HG03439 (cell line): Measurements from ENCODE around the gene CST4.
"Not testable (repeated sequence)": the region's sequence is repeated elsewhere in the genome, so short reads cannot be mapped to it uniquely, and the experiment has no call there.

Experiments
- ATAC-seq: cut with Tn5 transposase; IDR thresholded peaks from one replicate; pipeline ENCODE4 v1.9.1; 2021; ENCODE audit warnings: mild to moderate bottlenecking, moderate library complexity; ENCODE audit not compliant: unreplicated experiment

Gene CST4

DNA sequence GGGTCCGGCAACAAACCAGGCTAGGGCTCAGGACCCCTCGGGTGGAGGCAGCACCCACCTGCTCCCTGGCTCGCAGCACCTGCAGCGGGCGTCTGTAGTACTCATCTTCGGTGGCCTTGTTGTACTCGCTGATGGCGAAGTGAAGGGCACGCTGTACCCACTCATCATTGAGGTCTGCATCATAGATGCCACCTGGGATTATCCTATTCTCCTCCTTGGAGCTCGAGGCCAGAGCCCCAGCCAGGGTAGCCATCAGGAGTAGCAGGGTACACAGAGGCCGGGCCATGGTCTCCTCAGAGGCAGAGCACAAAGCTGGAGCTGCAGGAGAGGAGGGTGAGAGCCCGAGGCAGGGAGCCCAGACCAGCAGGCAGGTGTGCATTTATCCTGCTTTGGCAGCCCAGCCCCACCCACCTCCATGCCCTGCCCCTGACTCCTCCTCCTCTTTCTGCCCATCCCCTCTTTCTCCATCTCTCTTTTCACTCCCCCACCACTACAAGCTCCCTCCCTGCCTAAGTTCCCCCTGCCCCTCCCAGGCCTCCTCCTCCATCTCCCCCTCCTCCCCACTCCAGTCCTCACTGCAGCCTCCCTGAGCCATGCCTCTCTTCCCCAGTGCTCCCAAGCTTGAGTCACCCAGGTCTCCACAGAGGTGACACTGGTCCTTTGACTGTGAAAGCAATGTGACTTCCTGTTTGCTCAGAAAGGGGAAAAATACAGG is at the start of gene CST4:
CST4 (minus strand) TSS at position 355 of the 715 bp plus-strand sequence; CDS start at position 286, 69 bp downstream.
- not testable (repeated sequence) for ATAC-seq

GRCh38 chr20:23735391-23735790 is 46.6 kb upstream of the CST4 start:
- not testable (repeated sequence) for ATAC-seq

DNA sequence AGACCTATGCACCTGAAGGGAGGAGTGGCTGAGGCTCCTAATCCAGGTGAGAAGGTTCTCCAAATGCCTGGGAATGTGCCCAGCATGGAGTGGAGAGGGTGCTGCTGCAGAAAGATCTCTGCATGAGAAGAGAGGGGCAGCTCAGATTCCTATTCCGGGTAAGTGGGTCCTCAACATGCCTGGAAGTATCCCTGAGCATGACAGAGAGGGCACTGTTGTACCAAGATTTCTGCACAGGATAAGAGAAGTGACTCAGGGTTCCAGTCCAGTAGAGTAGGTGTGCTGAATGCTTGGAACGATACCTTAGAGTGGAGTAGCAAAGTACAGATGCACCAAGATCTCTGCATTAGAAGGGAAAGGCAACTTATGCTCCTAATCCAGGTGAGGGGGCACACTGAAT is 46.1 kb upstream of the CST4 start:
- not testable (repeated sequence) for ATAC-seq

DNA sequence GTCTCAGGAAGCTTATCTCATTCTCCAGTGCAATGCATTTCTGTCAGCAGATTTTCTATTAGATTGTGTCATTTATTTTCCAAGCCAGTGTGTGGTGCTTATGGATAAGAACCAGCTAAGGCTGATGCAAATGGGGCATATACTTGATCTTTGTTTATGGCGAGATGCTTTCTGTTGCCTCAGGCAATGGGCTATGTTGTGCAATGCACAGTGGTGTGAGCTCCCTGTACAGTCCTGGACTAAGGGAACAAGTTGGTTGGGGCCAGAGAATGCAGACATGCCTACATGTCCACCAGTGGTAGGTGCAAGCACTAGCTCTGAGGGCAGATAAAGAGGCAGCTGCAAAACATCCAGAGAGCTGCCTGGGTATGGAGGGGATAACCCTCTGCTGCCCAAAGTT is 45.6 kb upstream of the CST4 start:
- ATAC-seq, result not testable (repeated sequence)

- ATAC-seq, result no peak
Observed at GRCh38 chr20:23727016-23727415, 38.2 kb upstream of the CST4 start.

DNA sequence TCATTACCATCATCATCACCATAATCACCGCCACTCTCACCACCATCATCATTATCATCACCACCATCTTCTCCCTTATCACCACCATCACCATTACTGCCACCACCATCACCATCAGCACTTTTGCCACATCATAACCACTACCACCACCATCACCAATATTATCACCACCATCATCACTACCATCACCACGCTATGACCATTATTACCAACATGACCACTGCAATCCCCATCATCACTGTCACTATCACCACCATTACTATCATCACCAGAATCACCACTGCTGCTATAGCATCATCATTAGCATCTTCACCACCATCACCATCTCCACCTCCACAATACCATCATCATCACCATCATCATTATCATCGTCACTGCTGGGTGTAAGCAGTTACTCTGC is 36.3 kb upstream of the CST4 start:
- no peak for ATAC-seq

DNA sequence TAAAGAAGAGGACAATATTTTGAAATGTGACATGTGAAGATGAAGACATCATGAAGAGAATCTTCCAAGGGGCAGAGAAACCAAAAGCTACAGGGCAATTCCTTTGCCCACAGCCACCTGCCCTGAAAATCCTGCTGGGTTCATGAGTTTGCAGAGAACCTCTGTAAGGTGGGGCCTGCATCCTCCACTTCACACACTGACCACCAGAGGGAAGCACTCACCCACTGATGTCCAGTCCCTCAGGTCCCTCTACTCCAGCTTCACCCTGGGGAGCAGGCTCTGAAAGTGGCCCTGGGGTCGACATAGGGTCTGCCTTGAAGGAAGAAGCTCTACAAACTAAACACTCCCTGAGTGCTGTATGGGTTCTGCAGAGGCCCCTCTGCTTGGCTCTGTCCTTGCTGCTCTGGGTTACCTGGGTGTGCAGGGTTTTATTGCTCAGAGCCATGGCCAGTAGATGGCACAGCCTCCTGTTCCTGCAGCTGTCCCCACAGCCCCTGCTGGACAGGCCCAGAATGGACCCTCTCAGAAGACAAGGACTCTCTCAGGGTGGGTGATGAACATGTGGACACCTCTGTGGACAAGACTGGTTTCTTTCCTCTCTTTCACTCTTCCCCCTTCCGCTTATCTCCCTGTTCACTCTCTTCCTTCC is 34.9 kb upstream of the CST4 start:
- not testable (repeated sequence) for ATAC-seq

DNA sequence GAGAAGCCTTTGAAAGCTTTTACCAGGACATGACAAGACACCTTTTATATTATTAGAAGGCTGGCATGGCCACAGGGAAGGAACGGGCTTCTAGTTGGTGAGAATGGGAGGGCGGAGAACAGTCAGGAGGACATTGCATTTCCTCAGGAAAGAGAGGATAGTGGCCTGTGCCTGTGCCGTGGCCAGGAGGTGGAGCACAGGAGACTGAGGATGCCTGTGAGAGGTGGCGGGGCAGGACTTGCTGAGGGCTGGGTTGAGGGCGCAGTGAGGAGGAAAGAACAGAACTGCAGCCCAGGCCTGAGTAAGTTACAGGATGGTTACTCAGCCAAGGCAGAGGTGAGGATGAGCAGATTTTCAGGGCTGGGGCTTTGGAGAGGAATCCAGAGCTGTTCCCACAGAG is 34.0 kb upstream of the CST4 start:
- ATAC-seq, result not testable (repeated sequence)

- ATAC-seq, result no peak
Observed at GRCh38 chr20:23721962-23722361, 33.1 kb upstream of the CST4 start.

DNA sequence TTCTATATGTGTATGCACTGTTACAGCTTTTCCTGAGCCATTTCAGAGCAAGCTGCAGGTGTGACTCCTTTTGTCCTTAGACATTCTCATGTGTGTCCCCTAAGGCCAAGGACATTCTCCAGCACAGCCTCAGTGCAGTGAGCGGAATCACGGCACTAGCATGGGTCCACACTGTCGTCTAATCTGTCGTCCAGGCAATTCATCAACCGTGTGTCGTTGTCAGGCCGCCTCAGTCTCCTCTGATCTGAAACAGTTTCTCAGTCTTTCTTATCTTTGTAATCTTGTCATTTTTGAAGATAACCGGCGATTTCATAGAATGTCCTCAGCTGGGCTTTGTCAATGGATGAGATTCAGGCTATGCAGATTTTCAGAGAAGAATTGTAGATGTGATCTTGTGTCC is 30.5 kb upstream of the CST4 start:
- ATAC-seq, result not testable (repeated sequence)

DNA sequence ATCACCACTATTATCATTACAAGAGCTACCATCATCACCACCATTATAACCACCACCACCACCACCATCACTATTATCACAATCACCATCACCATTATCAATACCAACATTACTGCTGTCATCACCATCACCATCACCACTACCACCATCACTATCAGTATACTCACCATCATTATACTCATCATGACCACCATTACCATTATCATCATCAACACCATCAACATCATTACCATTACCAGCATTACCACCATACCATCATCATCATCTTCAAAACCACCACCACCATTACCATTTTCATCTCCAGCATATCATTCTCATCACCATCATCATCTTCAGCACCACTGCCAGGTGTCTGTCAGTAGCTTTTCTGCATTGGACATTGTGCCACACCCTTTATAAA is 22.9 kb upstream of the CST4 start:
- not testable (repeated sequence) for ATAC-seq

GRCh38 chr20:23710771-23711170 is 21.9 kb upstream of the CST4 start:
- ATAC-seq, result no peak

GRCh38 chr20:23705895-23706294 is 17.1 kb upstream of the CST4 start:
- no peak for ATAC-seq

- no peak for ATAC-seq
Observed at GRCh38 chr20:23702021-23702420, 13.2 kb upstream of the CST4 start.

- ATAC-seq, result no peak
Observed at GRCh38 chr20:23700931-23701330, 12.1 kb upstream of the CST4 start.

DNA sequence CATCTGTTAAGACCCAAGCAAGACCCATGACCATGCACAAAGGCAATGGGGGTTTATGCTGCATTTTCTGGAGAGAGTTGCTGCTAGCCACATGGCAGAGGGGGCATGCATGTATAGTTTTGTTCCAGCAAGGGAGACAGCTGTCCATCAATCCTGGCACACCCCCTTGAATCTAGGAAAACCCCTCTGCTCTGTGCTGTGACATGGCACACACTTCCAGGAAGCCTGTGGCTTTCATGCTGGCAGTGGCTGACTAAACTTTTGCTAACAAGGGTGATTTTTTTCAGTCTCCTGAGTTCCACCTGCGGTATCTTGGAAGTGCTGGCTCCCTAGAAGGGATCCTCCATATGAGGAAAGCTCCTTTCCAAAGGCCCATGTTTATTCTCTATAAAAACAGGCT is 9.1 kb upstream of the CST4 start:
- ATAC-seq, result no peak

DNA sequence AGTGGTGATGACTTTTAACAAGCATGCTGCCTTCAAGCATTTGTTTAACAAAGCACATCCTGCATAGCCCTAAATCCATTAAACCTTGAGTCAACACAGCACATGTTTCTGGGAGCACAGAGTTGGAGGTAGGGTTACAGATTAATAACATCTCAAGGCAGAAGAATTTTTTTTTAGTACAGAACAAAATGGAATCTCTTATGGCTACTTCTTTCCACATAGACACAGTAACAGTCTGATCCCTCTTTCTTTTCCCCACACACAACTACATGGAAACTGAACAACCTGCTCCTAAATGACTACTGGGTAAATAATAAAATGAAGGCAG is 6.2 kb upstream of the CST4 start:
- ATAC-seq, result not testable (repeated sequence)

- ATAC-seq, result not testable (repeated sequence)
Observed at GRCh38 chr20:23694178-23695067, 5.6 kb upstream of the CST4 start.

DNA sequence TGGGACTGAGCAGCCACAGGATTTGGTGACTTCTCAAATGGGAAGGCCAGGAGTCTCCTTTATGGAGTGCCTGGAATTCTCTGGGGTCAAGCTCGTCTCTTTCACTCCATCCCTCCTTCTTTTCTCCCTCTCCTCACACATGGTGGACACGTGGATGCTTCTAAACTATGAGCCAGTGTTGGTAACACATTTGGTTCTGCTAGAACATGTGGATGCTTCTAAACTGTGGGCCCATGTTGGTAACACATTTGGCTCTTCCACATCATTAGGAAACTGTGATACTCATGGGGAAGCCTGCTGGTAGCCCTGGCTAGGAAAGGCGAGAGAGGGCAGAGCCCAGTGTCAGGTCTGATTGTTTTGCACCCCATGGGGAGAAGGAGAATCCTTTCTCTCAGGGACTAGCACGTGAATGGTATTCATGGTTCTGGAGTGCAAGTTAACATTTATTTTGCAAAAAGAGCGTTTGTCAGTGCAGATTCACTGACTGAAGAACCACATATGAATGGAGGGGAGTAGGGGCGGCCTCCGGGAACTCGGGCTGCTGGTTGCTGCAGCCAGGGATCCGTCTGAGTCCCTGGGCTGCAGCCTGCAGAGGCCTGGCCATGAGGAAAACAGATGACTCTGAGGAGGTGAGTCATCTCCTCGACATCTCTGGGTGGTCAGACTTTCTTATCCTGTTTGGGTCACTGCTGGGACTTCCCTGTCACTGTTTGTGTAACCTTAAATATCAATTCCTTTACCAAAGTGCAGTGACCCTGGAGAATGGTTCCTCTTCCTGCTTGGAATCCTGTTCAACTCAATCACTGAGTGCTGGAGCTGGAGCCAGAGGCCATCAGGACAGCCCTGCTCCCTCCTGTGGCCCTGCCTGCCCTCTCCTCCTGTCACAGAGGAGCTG is 4.1 kb upstream of the CST4 start:
- not testable (repeated sequence) for ATAC-seq

GRCh38 chr20:23691675-23692074 is 2.8 kb upstream of the CST4 start:
- ATAC-seq, result no peak

- ATAC-seq, result no peak
Observed at GRCh38 chr20:23690581-23690980, 1.7 kb upstream of the CST4 start.
